ENCODE results near the gene NEURL1. TPM values are rescaled to one million over a fixed set of nuclear protein-coding genes. Genes with fewer than 3 reads are reported as not detected.

Gene NEURL1
- total and polyA plus RNA-seq, 10 of the 15 experiments (the other 5 are each of a cell fraction or from before 2014, with no cell fraction given), result 0.02 to 0.05 (median 0.05) TPM; not detected in 6

DNA sequence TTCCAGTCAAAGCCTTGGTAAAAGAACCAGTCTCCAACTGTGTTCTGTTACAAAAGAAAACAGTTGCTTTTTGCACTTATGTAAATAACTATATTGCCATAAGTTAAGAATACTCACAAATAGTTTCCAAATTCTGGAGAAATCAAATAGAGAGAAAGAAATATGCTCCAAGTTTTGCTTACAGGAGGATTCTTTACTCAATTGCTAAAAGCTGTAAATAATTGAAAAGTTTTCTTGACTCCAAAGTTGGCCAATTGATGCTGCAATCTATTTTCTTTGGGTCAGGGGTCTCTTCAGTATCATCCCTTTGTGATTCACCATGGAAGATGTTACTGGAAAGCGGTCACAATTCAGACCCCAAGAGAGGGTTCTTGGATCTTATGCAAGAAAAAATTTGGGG, 36.0 kb downstream of the NEURL1 start:
- no peaks in the 10 kb centered on the region; the same call in 2 of the 3 replicates for H3K9me3 ChIP-seq (replicated peaks; ENCODE audit: control insufficient read depth, insufficient read depth, low read length)
- ChIA-PET CTCF (interaction anchor here (1.1 to 1.6 kb wide), 3 partner anchors 9 to 241 kb away, joined by 3 to 4 read pairs (median 3); no protein-coding TSS in a partner anchor), POLR2A (no interaction called here), RAD21 (ENCODE audit: unreplicated experiment) (no interaction called here), SMC1A (ENCODE audit: uncharacterized antibody, unreplicated experiment) (interaction anchor here (0.6 kb wide), 1 partner anchor 69 kb away, joined by 3 read pairs; no protein-coding TSS in a partner anchor)
- H3K4me2 ChIP-seq (ENCODE audit: control insufficient read depth, insufficient read depth), result no peak overlapping the region
- H3K79me2 ChIP-seq (ENCODE audit: control insufficient read depth, insufficient read depth, low read length), result no peaks in the 10 kb centered on the region
- no peaks in the 10 kb centered on the region for H3K36me3 ChIP-seq (ENCODE audit: control insufficient read depth in 2 of 2, insufficient read depth in 2 of 2, low read length in 1 of 2)
- no TSS peak for BruUV-seq (replicated peaks)
- WGBS (ENCODE audit: insufficient coverage, insufficient replicate concordance, low lambda C conversion rate, missing lambda C conversion rate), result 22% methylated on average over 1 of the region's 1 CpG
- no peak overlapping the region for H3K27ac ChIP-seq (ENCODE audit: control insufficient read depth, insufficient read depth)
- no peak for FAIRE-seq
- H3K4me3 ChIP-seq, result no peak overlapping the region
- ATAC-seq, result no peak
- in situ Hi-C loops (cut with MboI) (no loop called here), intact Hi-C loops (cut with micrococcal nuclease; ENCODE audit: unreplicated experiment) (no loop called here)
- H4K20me1 ChIP-seq (ENCODE audit: control insufficient read depth, insufficient read depth), result no peaks in the 10 kb centered on the region
- H3K27me3 ChIP-seq (replicated peaks in 1 of 2; ENCODE audit: control insufficient read depth in 2 of 2, insufficient read depth in 2 of 2, low read length in 1 of 2), result peaks cover 0 to under 1% of the 10 kb centered on the region in 2 experiments; a peak in 1 of 4 replicates
- no peak for TF ChIP-seq MYB (IDR thresholded peaks at IDR 0.05; ENCODE audit: borderline replicate concordance, low read depth, low read length)
- no peak for TF ChIP-seq IRF4 (IDR thresholded peaks at IDR 0.05; ENCODE audit: low read depth, low read length)
- TF ChIP-seq, protein P1, sequence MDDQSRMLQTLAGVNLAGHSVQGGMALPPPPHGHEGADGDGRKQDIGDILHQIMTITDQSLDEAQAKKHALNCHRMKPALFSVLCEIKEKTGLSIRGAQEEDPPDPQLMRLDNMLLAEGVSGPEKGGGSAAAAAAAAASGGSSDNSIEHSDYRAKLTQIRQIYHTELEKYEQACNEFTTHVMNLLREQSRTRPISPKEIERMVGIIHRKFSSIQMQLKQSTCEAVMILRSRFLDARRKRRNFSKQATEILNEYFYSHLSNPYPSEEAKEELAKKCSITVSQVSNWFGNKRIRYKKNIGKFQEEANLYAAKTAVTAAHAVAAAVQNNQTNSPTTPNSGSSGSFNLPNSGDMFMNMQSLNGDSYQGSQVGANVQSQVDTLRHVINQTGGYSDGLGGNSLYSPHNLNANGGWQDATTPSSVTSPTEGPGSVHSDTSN (IDR thresholded peaks at IDR 0.05; ENCODE audit: insufficient replicate concordance, low read depth, low read length), result no peak
- TF ChIP-seq ETV6 (conservative IDR thresholded peaks at IDR 0.05 in 1 of 2, IDR thresholded peaks at IDR 0.05 in 1 of 2; ENCODE audit: borderline replicate concordance in 1 of 2, low read depth in 1 of 2), result no peak
- no peak for TF ChIP-seq POLR2A (IDR thresholded peaks at IDR 0.05; ENCODE audit: low read depth, low read length)
- no peak for TF ChIP-seq SUZ12 (IDR thresholded peaks at IDR 0.05; ENCODE audit: unreplicated experiment)
- TF ChIP-seq DPF2 (IDR thresholded peaks at IDR 0.05), result no peak
- no peak for TF ChIP-seq GATAD2B (conservative IDR thresholded peaks at IDR 0.05; ENCODE audit: low read depth)
- TF ChIP-seq POU2F2 (IDR thresholded peaks at IDR 0.05; ENCODE audit: borderline replicate concordance, low read depth, low read length), result no peak
- TF ChIP-seq, protein P2, sequence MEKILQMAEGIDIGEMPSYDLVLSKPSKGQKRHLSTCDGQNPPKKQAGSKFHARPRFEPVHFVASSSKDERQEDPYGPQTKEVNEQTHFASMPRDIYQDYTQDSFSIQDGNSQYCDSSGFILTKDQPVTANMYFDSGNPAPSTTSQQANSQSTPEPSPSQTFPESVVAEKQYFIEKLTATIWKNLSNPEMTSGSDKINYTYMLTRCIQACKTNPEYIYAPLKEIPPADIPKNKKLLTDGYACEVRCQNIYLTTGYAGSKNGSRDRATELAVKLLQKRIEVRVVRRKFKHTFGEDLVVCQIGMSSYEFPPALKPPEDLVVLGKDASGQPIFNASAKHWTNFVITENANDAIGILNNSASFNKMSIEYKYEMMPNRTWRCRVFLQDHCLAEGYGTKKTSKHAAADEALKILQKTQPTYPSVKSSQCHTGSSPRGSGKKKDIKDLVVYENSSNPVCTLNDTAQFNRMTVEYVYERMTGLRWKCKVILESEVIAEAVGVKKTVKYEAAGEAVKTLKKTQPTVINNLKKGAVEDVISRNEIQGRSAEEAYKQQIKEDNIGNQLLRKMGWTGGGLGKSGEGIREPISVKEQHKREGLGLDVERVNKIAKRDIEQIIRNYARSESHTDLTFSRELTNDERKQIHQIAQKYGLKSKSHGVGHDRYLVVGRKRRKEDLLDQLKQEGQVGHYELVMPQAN (conservative IDR thresholded peaks at IDR 0.05), result no peak
- no peak for TF ChIP-seq GABPA (IDR thresholded peaks at IDR 0.05; ENCODE audit: low read depth)
- no peak for TF ChIP-seq ZZZ3 (IDR thresholded peaks at IDR 0.05; ENCODE audit: control insufficient read depth, insufficient read length, low read depth)
- TF ChIP-seq CBX3 (IDR thresholded peaks at IDR 0.05; ENCODE audit: borderline replicate concordance, low read depth), result no peak
- TF ChIP-seq, protein P3, sequence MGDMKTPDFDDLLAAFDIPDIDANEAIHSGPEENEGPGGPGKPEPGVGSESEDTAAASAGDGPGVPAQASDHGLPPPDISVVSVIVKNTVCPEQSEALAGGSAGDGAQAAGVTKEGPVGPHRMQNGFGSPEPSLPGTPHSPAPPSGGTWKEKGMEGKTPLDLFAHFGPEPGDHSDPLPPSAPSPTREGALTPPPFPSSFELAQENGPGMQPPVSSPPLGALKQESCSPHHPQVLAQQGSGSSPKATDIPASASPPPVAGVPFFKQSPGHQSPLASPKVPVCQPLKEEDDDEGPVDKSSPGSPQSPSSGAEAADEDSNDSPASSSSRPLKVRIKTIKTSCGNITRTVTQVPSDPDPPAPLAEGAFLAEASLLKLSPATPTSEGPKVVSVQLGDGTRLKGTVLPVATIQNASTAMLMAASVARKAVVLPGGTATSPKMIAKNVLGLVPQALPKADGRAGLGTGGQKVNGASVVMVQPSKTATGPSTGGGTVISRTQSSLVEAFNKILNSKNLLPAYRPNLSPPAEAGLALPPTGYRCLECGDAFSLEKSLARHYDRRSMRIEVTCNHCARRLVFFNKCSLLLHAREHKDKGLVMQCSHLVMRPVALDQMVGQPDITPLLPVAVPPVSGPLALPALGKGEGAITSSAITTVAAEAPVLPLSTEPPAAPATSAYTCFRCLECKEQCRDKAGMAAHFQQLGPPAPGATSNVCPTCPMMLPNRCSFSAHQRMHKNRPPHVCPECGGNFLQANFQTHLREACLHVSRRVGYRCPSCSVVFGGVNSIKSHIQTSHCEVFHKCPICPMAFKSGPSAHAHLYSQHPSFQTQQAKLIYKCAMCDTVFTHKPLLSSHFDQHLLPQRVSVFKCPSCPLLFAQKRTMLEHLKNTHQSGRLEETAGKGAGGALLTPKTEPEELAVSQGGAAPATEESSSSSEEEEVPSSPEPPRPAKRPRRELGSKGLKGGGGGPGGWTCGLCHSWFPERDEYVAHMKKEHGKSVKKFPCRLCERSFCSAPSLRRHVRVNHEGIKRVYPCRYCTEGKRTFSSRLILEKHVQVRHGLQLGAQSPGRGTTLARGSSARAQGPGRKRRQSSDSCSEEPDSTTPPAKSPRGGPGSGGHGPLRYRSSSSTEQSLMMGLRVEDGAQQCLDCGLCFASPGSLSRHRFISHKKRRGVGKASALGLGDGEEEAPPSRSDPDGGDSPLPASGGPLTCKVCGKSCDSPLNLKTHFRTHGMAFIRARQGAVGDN (IDR thresholded peaks at IDR 0.05), result no peak
- TF ChIP-seq, protein P4, sequence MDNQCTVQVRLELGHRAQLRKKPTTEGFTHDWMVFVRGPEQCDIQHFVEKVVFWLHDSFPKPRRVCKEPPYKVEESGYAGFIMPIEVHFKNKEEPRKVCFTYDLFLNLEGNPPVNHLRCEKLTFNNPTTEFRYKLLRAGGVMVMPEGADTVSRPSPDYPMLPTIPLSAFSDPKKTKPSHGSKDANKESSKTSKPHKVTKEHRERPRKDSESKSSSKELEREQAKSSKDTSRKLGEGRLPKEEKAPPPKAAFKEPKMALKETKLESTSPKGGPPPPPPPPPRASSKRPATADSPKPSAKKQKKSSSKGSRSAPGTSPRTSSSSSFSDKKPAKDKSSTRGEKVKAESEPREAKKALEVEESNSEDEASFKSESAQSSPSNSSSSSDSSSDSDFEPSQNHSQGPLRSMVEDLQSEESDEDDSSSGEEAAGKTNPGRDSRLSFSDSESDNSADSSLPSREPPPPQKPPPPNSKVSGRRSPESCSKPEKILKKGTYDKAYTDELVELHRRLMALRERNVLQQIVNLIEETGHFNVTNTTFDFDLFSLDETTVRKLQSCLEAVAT (IDR thresholded peaks at IDR 0.05), result no peak
- no peak for TF ChIP-seq MEF2A (IDR thresholded peaks at IDR 0.05; ENCODE audit: insufficient read depth, low read depth, low read length)
- no peak overlapping the region for H3K9ac ChIP-seq (ENCODE audit: control insufficient read depth, insufficient read depth, low read length)
- DNase-seq (ENCODE audit: low read depth, low spot score), result no peak
- no peak overlapping the region for H2AFZ ChIP-seq (ENCODE audit: control insufficient read depth, low read depth, low read length)
- H3K4me1 ChIP-seq (ENCODE audit: control insufficient read depth, insufficient read depth, low read length), result no peaks in the 10 kb centered on the region

All from GM12878 (cell line).